ENCODE measurements around the gene PTPRT.

GRCh38 chr20:43119720-43120119 lies 70.0 kb downstream of the PTPRT start:
- TF ChIP-seq RFX5 (IDR thresholded peaks at IDR 0.05; ENCODE audit: low read length): no peak
- no peak for TF ChIP-seq EZH2phosphoT487 (IDR thresholded peaks at IDR 0.05; ENCODE audit: borderline replicate concordance, low read depth)
- TF ChIP-seq REST (IDR thresholded peaks at IDR 0.05; ENCODE audit: low read depth, low read length): no peak
- TF ChIP-seq TAF1 (IDR thresholded peaks at IDR 0.05; ENCODE audit: borderline replicate concordance, low read depth, low read length): no peak
- no peak for TF ChIP-seq FOXM1 (IDR thresholded peaks at IDR 0.05; ENCODE audit: low read depth)
- no peak for TF ChIP-seq RCOR1 (IDR thresholded peaks at IDR 0.05; ENCODE audit: low read length)
- no peak for TF ChIP-seq CTCF (IDR thresholded peaks at IDR 0.05)

All from SK-N-SH (cell line).